GM18909 (cell line): ENCODE measurements around the gene GCN1.

Experiments used
- ATAC-seq: cut with Tn5 transposase; IDR thresholded peaks from one replicate; pipeline ENCODE4 v1.9.1; 2021; ENCODE audit warnings: mild to moderate bottlenecking; ENCODE audit not compliant: unreplicated experiment, poor library complexity

The GCN1 gene

GRCh38 chr12:120150919-120151525, 43.5 kb downstream of the GCN1 start:
- no peak for ATAC-seq

- ATAC-seq, result no peak
Measured at GRCh38 chr12:120148011-120148410, 46.5 kb downstream of the GCN1 start.

GRCh38 chr12:120145164-120145563, 49.4 kb downstream of the GCN1 start:
- no peak for ATAC-seq

- ATAC-seq, result no peak
Measured at GRCh38 chr12:120144215-120144614, 50.3 kb downstream of the GCN1 start.

GRCh38 chr12:120142231-120142877, 52.2 kb downstream of the GCN1 start:
- no peak for ATAC-seq

GRCh38 chr12:120141336-120141735, 53.2 kb downstream of the GCN1 start:
- ATAC-seq, result no peak

GRCh38 chr12:120140603-120141002, 53.9 kb downstream of the GCN1 start:
- no peak for ATAC-seq

- no peak for ATAC-seq
Measured at GRCh38 chr12:120139958-120140357, 54.6 kb downstream of the GCN1 start.

GRCh38 chr12:120138366-120138765, 56.1 kb downstream of the GCN1 start:
- no peak for ATAC-seq

- ATAC-seq, result no peak
Measured at GRCh38 chr12:120137833-120138232, 56.7 kb downstream of the GCN1 start.

- ATAC-seq, result no peak
Measured at GRCh38 chr12:120136093-120136770, 58.3 kb downstream of the GCN1 start.

- ATAC-seq, result no peak
Measured at GRCh38 chr12:120134307-120134980, 60.1 kb downstream of the GCN1 start.

GRCh38 chr12:120132863-120133385, 61.6 kb downstream of the GCN1 start:
- peak; percentile 91 for ATAC-seq

GRCh38 chr12:120132054-120132836, 62.3 kb downstream of the GCN1 start:
- no peak for ATAC-seq

GRCh38 chr12:120131116-120131515, 63.4 kb downstream of the GCN1 start:
- no peak for ATAC-seq

- ATAC-seq, result no peak
Measured at GRCh38 chr12:120130011-120130410, 64.5 kb downstream of the GCN1 start.

- no peak for ATAC-seq
Measured at GRCh38 chr12:120126635-120127005, 67.9 kb downstream of the GCN1 start.

- no peak for ATAC-seq
Measured at GRCh38 chr12:120125792-120126634, 68.5 kb downstream of the GCN1 start.

- no peak for ATAC-seq
Measured at GRCh38 chr12:120125029-120125428, 69.5 kb downstream of the GCN1 start.
